H1 (cell line): ENCODE results near the gene UBL4B. TPM values are rescaled to one million over a fixed set of nuclear protein-coding genes. Genes with fewer than 3 reads are reported as not detected.

Source experiments
- BACH1 ChIP-seq: IDR thresholded peaks from 2 replicates; pipeline ENCODE4 v1.6.1; 2012; ENCODE audit warnings: low read length, improper control_type of control experiment
- BCL11A ChIP-seq, 2 experiments: IDR thresholded peaks; one replicate each; pipeline ENCODE4 v1.6.1; 2011; ENCODE audit warnings: low read depth in 2 of 2, low read length in 2 of 2, mild to moderate bottlenecking in 2 of 2
- CHD7 ChIP-seq: fragments of 300-600 bp; sonication (generic); IDR thresholded peaks from 2 replicates; pipeline ENCODE4 v1.7.1; 2012; ENCODE audit warnings: low read length, moderate library complexity, mild to moderate bottlenecking, inconsistent platforms; ENCODE audit not compliant: insufficient replicate concordance
- GABPA ChIP-seq: IDR thresholded peaks from 2 replicates; pipeline ENCODE4 v1.6.1; 2011; ENCODE audit warnings: mild to moderate bottlenecking, low read length, moderate library complexity, borderline replicate concordance; ENCODE audit not compliant: insufficient read depth
- NANOG ChIP-seq: IDR thresholded peaks from 2 replicates; pipeline ENCODE4 v1.6.1; 2011; ENCODE audit warnings: low read length, low read depth, mild to moderate bottlenecking, inconsistent platforms; ENCODE audit not compliant: insufficient read depth, poor library complexity, severe bottlenecking
- RAD21 ChIP-seq, 2 experiments: IDR thresholded peaks in 1 of 2; conservative IDR thresholded peaks in 1 of 2; 2 replicates each; pipeline ENCODE4 v1.6.1; 2011; ENCODE audit warnings: low read depth in 2 of 2, low read length in 2 of 2, improper control_type of control experiment in 1 of 2, inconsistent platforms in 1 of 2, mild to moderate bottlenecking in 1 of 2, moderate library complexity in 1 of 2
- RXRA ChIP-seq: IDR thresholded peaks from 2 replicates; pipeline ENCODE4 v1.6.1; 2011; ENCODE audit warnings: low read depth, mild to moderate bottlenecking, low read length, moderate library complexity; ENCODE audit not compliant: insufficient read depth
- SIRT6 ChIP-seq: IDR thresholded peaks from one replicate; pipeline ENCODE4 v1.7.1; 2012; ENCODE audit warnings: low read length, inconsistent platforms
- polyA plus RNA-seq, 7 experiments: library from polyadenylated mRNA; depleted of rRNA in 3 of 7; stranded (reverse) in 5 of 7; unstranded in 2 of 7; fragments of >200 nt in 5 of 7; fragments of 200-250 nt in 2 of 7; gene quantifications; 1 replicate in 5 of 7; 2 replicates in 1 of 7; 4 replicates in 1 of 7; pipeline versions ENCODE4 v1.2.1 to v1.2.3, GENCODE V29; 2011 to 2013; ENCODE audit warnings: missing spikeins in 2 of 7, mixed read lengths in 2 of 7
- total RNA-seq: library from RNA; stranded (reverse); fragmentation: NEBNext Ultra II Directional; extraction: Animal tissue kit (Norgen Biotek cat#: 25700); gene quantifications from 2 replicates; pipeline ENCODE4 v1.2.1, GENCODE V29; 2021

Gene UBL4B
- total and polyA plus RNA-seq, 2 of the 8 experiments (the other 6 are each of a cell fraction or from before 2014, with no cell fraction given): 0.11 TPM; not detected in 1

GRCh38 chr1:110130113-110130591, 17.9 kb downstream of the UBL4B start (continued):
- TF ChIP-seq CHD7 (no peak), NANOG (no peak), BCL11A (IDR thresholded peaks at IDR 0.05; ENCODE audit: low read depth in 2 of 2, low read length in 2 of 2) (no peak), BACH1 (no peak), RAD21 (IDR thresholded peaks at IDR 0.05 in 1 of 2, conservative IDR thresholded peaks at IDR 0.05 in 1 of 2; ENCODE audit: low read depth in 2 of 2, low read length in 2 of 2) (peak in 1 of 2 experiments; percentile 34; a peak in 2 of 4 replicates), RXRA (no peak), SIRT6 (no peak), GABPA (no peak)
